Hindlimb muscle (tissue), 1 donor: ENCODE results near the gene OXER1. TPM values are rescaled to one million over a fixed set of nuclear protein-coding genes. Genes with fewer than 3 reads are reported as not detected.

Source experiments
- DNase-seq: peaks from one replicate; pipeline ENCODE4 v3.0.0-alpha.2; 2013
- polyA plus RNA-seq: library from polyadenylated mRNA; unstranded; fragments of 120-200 nt; gene quantifications from one replicate; pipeline ENCODE4 v1.2.1, GENCODE V29; 2013; ENCODE audit not compliant: insufficient read length

Gene OXER1
- polyA plus RNA-seq, 1 donor, result 7.0 TPM

DNA sequence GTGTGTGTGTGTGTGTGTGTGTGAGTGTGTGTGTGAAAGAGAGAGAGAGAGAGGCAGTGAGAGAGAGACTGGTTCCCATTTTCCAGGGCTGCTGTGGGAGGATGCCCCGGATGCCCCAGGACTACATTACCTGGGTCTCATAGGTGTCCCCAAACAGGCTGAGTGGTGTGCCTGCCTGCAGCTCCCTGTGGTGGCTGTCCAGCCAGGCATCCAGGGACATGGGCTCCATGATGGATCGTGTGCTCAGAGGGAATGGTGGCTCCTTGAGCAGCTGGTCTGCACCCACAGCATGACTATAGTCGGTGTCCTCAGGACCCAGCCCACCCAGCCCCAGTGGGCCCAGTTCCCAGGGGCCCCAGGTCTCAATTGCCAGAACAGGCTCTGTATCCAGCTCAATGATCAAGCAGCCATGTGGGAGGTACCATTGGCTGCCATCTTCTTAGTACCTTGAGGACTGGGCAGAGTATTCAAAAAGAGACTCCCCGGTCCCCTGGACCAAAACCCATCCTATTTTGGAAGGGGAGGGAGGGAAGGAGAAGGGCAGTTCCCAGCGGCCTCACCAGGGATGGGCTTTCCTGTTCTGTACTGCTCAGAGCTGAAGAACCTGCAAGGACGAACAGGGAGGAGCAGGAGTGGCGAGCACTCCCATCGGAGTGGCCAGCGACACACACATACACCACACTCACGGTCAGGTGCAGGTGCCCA, 5.8 kb upstream of the OXER1 start:
- DNase-seq, result no peak

DNA sequence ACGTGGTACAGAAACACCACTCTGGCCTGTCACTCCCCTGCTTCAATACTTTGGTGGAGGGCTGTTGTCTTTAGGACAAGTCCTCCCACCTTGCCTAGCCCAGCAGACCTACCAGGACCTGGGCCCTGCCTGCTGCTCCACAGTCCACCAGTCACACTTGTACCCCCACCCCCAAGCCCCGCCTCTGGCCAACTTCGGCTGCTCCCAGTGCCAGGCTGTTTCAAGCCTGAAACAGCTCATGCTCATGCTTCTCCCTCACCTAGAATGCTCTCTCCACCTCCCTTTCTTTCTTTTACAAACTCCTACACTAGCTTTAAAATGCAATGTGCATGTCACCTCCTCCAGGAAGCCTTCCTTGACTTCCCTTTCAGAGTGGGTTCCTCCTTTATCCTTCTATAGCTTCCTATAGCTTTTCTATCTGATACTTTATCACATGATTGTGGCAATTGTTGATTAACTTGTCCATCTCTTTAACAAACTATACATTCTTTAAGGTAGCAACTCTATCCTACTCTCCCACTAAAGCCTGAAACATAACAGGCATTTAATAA, 4.8 kb upstream of the OXER1 start:
- DNase-seq, result no peak

- no peak for DNase-seq
Measured at GRCh38 chr2:42767899-42768705, 4.2 kb upstream of the OXER1 start.

DNA sequence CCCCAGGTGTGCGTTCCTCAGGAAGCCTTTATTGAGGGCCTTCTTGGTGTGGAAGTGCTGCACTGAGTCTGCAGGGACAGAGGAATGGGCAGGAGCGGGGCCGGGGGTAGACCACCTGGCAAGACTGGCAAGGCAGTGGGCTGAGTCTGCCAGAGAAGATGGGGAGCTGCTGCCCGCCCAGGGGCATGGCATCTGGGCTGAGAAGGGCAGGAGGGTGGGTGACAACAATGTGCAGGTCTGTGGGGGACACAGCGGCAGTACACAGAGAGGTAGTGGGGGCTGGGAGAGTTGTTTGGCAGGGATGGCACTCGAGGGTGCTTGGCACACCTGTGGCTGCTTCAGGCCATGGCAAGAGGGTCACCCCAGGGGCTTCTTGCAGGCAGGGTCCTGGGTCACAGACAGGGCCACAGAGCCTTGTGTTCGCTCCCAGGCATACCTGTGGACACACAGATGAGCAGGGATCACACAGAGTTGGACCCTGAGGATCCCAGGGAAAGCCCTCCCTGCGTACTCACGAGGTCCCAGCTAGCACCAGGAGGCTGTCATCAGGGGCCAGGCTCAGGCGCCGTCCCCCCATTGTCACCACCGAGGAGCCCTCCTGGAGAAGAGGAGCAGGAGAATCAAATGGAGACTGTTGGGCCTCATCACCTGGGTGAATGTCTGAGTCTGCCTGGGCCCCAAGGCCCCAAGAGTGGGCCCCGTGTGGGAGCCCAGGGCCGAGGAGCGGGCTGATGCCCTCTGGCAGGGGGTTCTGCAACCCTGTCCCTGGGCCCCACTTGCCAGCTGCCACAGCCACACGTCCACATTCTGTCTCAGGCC, 3.4 kb upstream of the OXER1 start:
- DNase-seq, result no peak

DNA sequence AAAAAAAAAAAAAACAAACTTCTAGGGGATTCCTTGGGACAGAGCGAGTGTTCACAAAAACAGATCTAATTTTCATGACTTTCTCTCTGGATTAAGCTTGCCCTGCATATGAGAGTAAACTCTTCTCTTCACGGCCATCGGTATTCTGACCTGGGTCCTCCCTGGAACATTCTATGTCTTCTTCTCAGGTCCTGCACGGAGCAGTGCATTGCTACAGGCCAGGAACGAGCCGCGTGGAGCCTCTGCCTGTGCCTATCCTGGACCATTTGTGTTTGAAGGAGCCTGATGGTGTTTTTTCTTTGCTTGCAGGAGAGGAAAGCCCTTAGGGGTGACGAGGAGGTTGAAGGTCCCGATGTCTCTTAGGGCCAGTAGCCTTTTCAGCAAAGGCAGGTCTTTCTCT, 1.8 kb upstream of the OXER1 start:
- DNase-seq, result no peak

GRCh38 chr2:42764901-42765300, 966 bp upstream of the OXER1 start:
- DNase-seq, result no peak

GRCh38 chr2:42762823-42763804, 821 bp downstream of the OXER1 start:
- DNase-seq, result no peak

GRCh38 chr2:42762155-42762554, 1.8 kb downstream of the OXER1 start:
- DNase-seq, result no peak

DNA sequence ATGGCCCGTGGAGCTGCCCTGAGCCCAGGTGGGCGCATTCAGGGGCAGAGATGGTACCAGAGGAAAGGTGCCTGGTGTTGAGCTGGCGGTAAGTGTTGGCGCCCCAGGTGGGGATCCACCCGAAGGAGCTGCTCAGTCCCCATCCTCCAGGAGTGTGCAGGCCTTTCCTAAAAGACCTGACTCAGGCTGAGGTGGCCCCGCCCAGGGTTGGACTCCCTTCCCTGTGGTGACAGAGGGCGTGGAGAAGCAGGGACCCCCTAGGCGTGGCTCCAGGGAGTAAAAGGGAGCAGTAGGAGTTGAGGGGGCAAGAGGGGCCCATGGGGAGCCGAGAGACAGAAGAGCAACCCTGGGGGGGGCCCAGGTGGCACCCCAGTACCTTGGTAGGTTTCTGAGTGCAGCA, 2.4 kb downstream of the OXER1 start:
- DNase-seq, result no peak

- DNase-seq, result no peak
Measured at GRCh38 chr2:42758751-42759150, 5.2 kb downstream of the OXER1 start.

GRCh38 chr2:42757981-42758740, 5.8 kb downstream of the OXER1 start:
- no peak for DNase-seq

DNA sequence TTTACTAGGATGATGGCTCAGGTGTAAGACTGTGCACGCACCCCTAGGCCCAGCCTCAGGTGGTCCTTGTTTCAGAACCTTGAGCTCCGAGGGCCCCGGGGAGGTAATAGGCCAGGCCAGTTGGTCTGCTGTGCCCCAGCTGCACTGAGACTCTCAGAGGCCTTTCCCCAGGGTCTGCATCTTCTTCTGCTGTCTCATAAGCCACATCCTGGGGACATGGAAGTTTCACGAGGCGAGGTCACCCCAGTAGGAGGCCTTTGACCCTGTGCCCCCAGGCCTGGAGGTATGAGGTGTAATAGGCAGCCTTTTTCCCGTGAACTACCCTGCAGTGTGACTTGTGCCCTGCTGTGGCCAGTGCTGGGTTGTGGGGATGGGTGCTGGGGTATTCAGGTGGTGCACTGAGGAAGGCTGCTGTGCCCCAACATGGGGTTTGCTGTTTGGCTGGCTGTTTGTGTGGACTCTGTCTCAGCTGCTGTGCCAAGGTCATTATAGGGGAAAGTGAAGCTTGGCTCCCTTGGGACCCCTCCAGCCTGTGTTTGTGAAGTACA, 6.9 kb downstream of the OXER1 start:
- DNase-seq, result no peak

DNA sequence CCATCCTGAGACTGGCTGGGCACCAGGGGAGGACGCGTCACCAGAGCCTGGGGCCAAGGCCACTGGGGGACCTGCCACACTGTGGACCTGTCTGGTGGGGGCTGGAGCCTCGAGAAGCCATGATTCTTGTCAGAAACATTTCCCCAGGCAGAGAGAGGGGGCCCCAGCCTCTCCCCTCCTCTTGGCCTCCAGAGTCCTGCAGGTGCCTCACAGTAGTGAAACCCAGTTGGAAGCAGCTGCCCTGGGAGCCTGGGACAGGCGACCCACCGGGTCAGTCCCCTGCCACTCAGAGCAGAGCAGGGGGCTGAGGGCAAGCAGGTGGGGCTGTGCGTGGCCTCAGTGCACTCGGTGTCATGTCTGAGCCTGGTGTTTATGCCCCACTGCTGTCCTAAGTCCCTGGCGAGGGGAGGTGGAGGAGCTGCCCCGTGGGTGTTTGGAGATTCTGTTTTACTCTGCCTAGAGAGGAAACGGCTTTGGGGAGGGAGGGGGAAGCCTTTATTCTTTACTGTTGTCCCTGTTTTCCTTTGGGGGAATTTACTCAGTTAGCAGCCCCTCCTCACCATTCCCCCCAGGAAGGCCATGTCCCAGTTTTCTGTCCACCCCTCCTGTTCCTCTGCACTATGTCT, 7.7 kb downstream of the OXER1 start:
- DNase-seq, result no peak

DNA sequence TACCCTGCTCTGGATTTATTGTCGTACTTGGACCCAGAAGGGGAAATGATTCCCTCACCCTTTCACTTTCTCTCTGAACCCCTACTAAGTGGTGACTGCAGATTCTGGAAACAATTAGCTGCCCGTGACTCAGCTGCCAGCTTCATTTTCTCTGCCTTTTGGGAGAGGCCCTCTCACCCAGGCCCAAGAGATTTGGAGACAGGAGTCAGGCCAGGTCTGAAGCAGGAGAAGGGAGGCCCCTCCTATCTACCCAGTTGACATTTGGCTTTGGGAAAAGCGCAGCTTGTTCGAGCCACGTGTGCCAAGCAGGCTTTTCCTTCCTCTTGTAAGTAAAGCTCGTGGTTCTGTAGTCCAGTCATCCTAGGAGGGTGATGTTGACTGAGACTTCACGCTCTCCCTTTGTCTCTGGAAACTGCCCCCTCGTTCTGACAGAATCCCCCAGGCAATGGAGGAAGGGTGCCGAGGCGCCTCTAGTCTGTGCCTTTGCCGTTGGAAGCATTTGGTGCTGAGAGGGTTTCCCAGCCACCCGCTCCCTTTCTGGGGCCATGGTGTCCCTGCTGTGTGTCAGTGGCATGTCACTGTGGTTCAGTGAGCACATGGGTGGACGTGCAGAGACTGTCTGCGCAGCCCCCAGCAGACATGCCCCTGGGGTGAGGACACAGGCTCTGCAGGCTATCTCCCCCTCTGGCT, 8.6 kb downstream of the OXER1 start:
- DNase-seq, result no peak

DNA sequence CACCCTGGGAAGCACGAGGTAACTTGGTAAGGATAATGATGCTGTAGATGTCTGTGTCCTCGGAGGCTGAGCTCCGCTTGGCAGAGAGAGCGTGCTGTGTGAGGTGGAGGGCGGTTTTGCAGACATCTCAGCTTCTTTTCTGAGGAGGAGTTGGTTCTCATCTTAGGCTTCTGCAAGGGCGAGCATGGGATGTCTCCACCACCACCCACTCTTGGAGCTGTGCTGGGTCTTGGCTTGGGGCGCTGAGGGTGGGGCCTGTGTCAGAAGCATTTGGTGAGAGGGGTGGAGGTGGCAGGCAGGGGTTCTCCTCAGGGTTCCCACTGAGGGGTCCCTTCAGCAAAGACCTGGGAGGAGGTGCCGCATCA, 9.2 kb downstream of the OXER1 start:
- no peak for DNase-seq

- DNase-seq, result peak; percentile 56
Measured at GRCh38 chr2:42754021-42754775, 9.7 kb downstream of the OXER1 start.

GRCh38 chr2:42752816-42753813, 10.8 kb downstream of the OXER1 start:
- no peak for DNase-seq
